CD4-positive, CD25-positive, alpha-beta regulatory T cell (primary cell): ENCODE measurements around the gene LRRIQ4. TPM values are rescaled to one million over a fixed set of nuclear protein-coding genes. Genes with fewer than 3 reads are reported as not detected.

Experiments used
- ATAC-seq, 2 donors: fragments of 150-1000 bp; cut with Tn5 transposase; one replicate each; pipeline ENCODE4 v1.10.0; 2021; ENCODE audit warnings: low read depth in 2 of 2, moderate number of reproducible peaks in 2 of 2, moderate library complexity in 1 of 2
- DNase-seq, 3 donors: peaks; one replicate each; pipeline versions ENCODE4 v3.0.0 to v3.0.0-alpha.2; 2012 to 2022; ENCODE audit warnings: mixed read lengths in 1 of 3
- H3K27ac ChIP-seq: one replicate; pipeline ENCODE4 v1.7.0; 2013; ENCODE audit warnings: mild to moderate bottlenecking, low read length; ENCODE audit not compliant: insufficient read depth, poor library complexity, severe bottlenecking
- H3K27me3 ChIP-seq: one replicate; pipeline ENCODE4 v1.7.0; 2013; ENCODE audit warnings: low read length; ENCODE audit not compliant: control insufficient read depth, insufficient read depth
- H3K36me3 ChIP-seq: one replicate; pipeline ENCODE4 v1.7.0; 2013; ENCODE audit warnings: mild to moderate bottlenecking, low read length, moderate library complexity; ENCODE audit not compliant: control insufficient read depth, insufficient read depth
- H3K4me1 ChIP-seq: 2 replicates; pipeline ENCODE4 v1.7.0; 2013; ENCODE audit warnings: mild to moderate bottlenecking, low read length; ENCODE audit not compliant: insufficient read depth, control insufficient read depth, poor library complexity, severe bottlenecking
- H3K4me3 ChIP-seq: one replicate; pipeline ENCODE4 v1.7.0; 2013; ENCODE audit warnings: low read depth, mild to moderate bottlenecking, low read length, moderate library complexity
- H3K9me3 ChIP-seq, 2 experiments: 1 replicate in 1 of 2; 2 replicates in 1 of 2; pipeline ENCODE4 v1.7.0; 2013; ENCODE audit warnings: low read length in 2 of 2, mild to moderate bottlenecking in 1 of 2, moderate library complexity in 1 of 2; ENCODE audit not compliant: control insufficient read depth in 2 of 2
- H3K27ac Mint-ChIP-seq, 3 donors: one replicate each; pipeline ENCODE4 v1.8.0; 2020 to 2022; ENCODE audit warnings: mild to moderate bottlenecking in 3 of 3, mixed read lengths in 3 of 3, moderate library complexity in 2 of 3
- H3K27me3 Mint-ChIP-seq: one replicate; pipeline ENCODE4 v1.8.0; 2022; ENCODE audit warnings: mild to moderate bottlenecking, mixed read lengths
- H3K36me3 Mint-ChIP-seq: one replicate; pipeline ENCODE4 v1.8.0; 2020; ENCODE audit warnings: mixed read lengths
- H3K4me1 Mint-ChIP-seq, 4 donors: one replicate each; pipeline ENCODE4 v1.8.0; 2020 to 2022; ENCODE audit warnings: mixed read lengths in 4 of 4, mild to moderate bottlenecking in 1 of 4
- H3K4me3 Mint-ChIP-seq, 4 donors: one replicate each; pipeline ENCODE4 v1.8.0; 2020 to 2022; ENCODE audit warnings: mild to moderate bottlenecking in 4 of 4, mixed read lengths in 4 of 4, moderate library complexity in 3 of 4
- H3K9me3 Mint-ChIP-seq, 7 donors: one replicate each; pipeline ENCODE4 v1.8.0; 2020 to 2022; ENCODE audit warnings: mixed read lengths in 7 of 7, mild to moderate bottlenecking in 3 of 7, moderate library complexity in 2 of 7
- polyA plus RNA-seq, 4 donors: library from polyadenylated mRNA; unstranded; fragments of 300-500 nt; fragmentation: Illumina TruSeq; gene quantifications; one replicate each; pipeline ENCODE4 v1.2.3, GENCODE V29; 2021
- total RNA-seq: library from RNA; stranded (reverse); gene quantifications from one replicate; pipeline ENCODE4 v1.2.3, GENCODE V29; 2022

LRRIQ4 gene
- total and polyA plus RNA-seq, 5 donors from 2014 or later, result not detected

DNA sequence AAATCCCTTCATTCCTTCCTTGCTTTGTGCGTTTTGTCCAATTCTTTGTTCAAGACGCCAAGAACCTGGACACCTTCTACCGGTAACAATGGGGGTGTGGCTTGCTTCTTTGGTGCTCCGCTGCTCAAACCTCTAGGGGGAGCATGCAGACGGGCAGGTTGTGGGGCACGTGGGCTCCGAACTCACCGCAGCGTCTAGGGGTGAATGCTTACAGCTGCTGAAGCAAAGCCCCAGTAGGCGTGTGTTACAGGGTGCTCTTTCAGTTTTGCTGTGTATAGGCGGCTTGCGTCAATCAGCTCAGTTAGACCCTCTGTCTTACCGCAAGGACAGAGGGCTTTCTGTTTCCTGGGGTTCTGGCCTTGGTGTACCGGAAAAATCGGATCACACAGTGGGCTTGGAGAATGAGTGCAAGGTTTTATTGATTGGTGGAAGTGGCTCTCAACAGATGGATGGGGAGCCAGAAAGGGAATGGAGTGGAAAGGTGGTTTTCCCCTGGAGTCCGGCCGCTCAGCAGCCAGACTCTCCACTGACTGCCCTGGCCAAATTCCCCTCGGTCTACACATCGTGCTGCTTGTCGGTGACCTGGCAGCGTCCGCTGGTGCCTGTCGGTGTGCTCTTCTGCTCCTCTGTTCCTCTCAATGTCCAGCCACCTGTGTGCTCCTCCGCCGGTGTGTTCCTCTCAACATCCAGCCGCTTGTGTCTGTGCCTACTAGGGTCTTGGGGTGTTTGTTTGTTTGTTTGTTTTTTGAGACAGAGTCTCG, 1.3 kb downstream of the LRRIQ4 start:
- Histone ChIP-seq H3K27ac (no peak overlapping the region), H3K4me1 (peaks cover 27% of the 10 kb centered on the region), H3K4me3 (peak overlapping the region; percentile 80), H3K9me3 (peaks cover 12 to 14% of the 10 kb centered on the region in 2 experiments), H3K36me3 (no peaks in the 10 kb centered on the region), H3K27me3 (peaks cover 8% of the 10 kb centered on the region)
- peak overlapping the region; percentile 62 to 79 (median 70) for H3K27ac Mint-ChIP-seq
- peaks cover 52% of the 10 kb centered on the region for H3K27me3 Mint-ChIP-seq
- H3K36me3 Mint-ChIP-seq, result no peaks in the 10 kb centered on the region
- peak overlapping the region; percentile 86 to 93 (median 87) for H3K4me3 Mint-ChIP-seq
- H3K4me1 Mint-ChIP-seq, result peaks cover 12 to 29% (median 14%) of the 10 kb centered on the region in 4 donors
- DNase-seq (peak; percentile 58 to 91 (median 75)), ATAC-seq (peak; percentile 85 to 87)
- peaks cover 0 to 14% (median 6%) of the 10 kb centered on the region in 7 donors for H3K9me3 Mint-ChIP-seq

- H3K27ac Mint-ChIP-seq, result no peak overlapping the region
Observed at GRCh38 chr3:169815590-169816150, 3.0 kb downstream of the LRRIQ4 start.

DNA sequence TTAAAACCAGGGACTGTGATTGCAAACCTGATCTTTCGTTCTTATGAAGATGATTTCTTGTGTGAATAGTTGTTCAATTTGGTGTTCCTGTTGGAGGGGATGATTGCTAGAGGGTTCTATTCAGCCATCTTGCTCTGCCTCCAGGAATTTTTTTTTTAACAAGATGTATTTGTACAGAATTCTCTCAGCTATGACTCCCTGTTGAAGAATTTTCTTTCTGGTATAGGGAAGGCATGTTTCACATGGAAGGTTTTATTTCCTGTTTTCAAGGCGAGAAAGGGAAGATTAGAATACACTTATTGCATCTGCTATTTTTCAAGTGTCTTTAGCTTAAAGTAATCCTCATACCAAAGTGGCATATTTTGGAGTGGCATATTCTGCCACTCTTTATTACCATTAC, 5.6 kb downstream of the LRRIQ4 start:
- no peak overlapping the region for H3K4me3 Mint-ChIP-seq
- ATAC-seq, result no peak
- H3K27me3 Mint-ChIP-seq, result peaks cover 50% of the 10 kb centered on the region

More at GRCh38 chr3:169815590-169816150, 3.0 kb downstream of the LRRIQ4 start:
- H3K27me3 ChIP-seq, result peaks cover 8% of the 10 kb centered on the region
- H3K27me3 Mint-ChIP-seq, result peaks cover 61% of the 10 kb centered on the region
- no peaks in the 10 kb centered on the region for H3K36me3 Mint-ChIP-seq
- peaks cover 12 to 14% of the 10 kb centered on the region in 2 experiments for H3K9me3 ChIP-seq
- no peak overlapping the region for H3K4me3 Mint-ChIP-seq
- peaks cover 10 to 26% (median 13%) of the 10 kb centered on the region in 4 donors for H3K4me1 Mint-ChIP-seq
- H3K4me1 ChIP-seq, result peaks cover 27% of the 10 kb centered on the region
- H3K4me3 ChIP-seq, result no peak overlapping the region
- DNase-seq (peak in 1 of 3 donors; percentile 20), ATAC-seq (no peak)
- H3K36me3 ChIP-seq, result no peaks in the 10 kb centered on the region
- H3K27ac ChIP-seq, result no peak overlapping the region
- peaks cover 0 to 14% (median 8%) of the 10 kb centered on the region in 7 donors for H3K9me3 Mint-ChIP-seq

GRCh38 chr3:169822091-169822490, 9.4 kb downstream of the LRRIQ4 start:
- ATAC-seq (no peak), DNase-seq (no peak)
- H3K36me3 Mint-ChIP-seq, result no peaks in the 10 kb centered on the region
- H3K4me3 ChIP-seq, result no peak overlapping the region
- peaks cover 11% of the 10 kb centered on the region for H3K27me3 ChIP-seq
- no peaks in the 10 kb centered on the region for H3K36me3 ChIP-seq
- H3K27ac Mint-ChIP-seq, result no peak overlapping the region
- H3K27ac ChIP-seq, result no peak overlapping the region
- no peak overlapping the region for H3K4me3 Mint-ChIP-seq
- H3K4me1 ChIP-seq, result no peaks in the 10 kb centered on the region
- no peaks in the 10 kb centered on the region for H3K4me1 Mint-ChIP-seq
- H3K9me3 ChIP-seq, result no peaks in the 10 kb centered on the region
- H3K9me3 Mint-ChIP-seq, result peaks cover 0 to 6% (median 0%) of the 10 kb centered on the region in 7 donors
- peaks cover 33% of the 10 kb centered on the region for H3K27me3 Mint-ChIP-seq

More for the DNA sequence above, 5.6 kb downstream of the LRRIQ4 start:
- DNase-seq, result no peak
- no peaks in the 10 kb centered on the region for H3K36me3 Mint-ChIP-seq
- Histone ChIP-seq H3K4me1 (peaks cover 8% of the 10 kb centered on the region), H3K27me3 (peaks cover 8% of the 10 kb centered on the region), H3K4me3 (no peak overlapping the region), H3K36me3 (no peaks in the 10 kb centered on the region), H3K27ac (no peak overlapping the region), H3K9me3 (peaks cover 12 to 14% of the 10 kb centered on the region in 2 experiments)
- H3K4me1 Mint-ChIP-seq, result peaks cover 4 to 10% (median 5%) of the 10 kb centered on the region in 4 donors
- H3K9me3 Mint-ChIP-seq, result peaks cover 0 to 14% (median 8%) of the 10 kb centered on the region in 7 donors
- H3K27ac Mint-ChIP-seq, result no peak overlapping the region

- no peak overlapping the region for H3K4me3 ChIP-seq
- ATAC-seq (no peak), DNase-seq (no peak)
- no peaks in the 10 kb centered on the region for H3K4me1 ChIP-seq
- no peak overlapping the region for H3K27ac ChIP-seq
- Mint-ChIP-seq H3K4me1 (no peaks in the 10 kb centered on the region), H3K27ac (no peak overlapping the region), H3K36me3 (no peaks in the 10 kb centered on the region), H3K4me3 (no peak overlapping the region), H3K27me3 (peaks cover 28% of the 10 kb centered on the region), H3K9me3 (peaks cover 0 to 2% (median 0%) of the 10 kb centered on the region in 7 donors)
- H3K9me3 ChIP-seq, result no peaks in the 10 kb centered on the region
- H3K36me3 ChIP-seq, result no peaks in the 10 kb centered on the region
- peaks cover 9% of the 10 kb centered on the region for H3K27me3 ChIP-seq
Observed at GRCh38 chr3:169822540-169822939, 9.9 kb downstream of the LRRIQ4 start.

DNA sequence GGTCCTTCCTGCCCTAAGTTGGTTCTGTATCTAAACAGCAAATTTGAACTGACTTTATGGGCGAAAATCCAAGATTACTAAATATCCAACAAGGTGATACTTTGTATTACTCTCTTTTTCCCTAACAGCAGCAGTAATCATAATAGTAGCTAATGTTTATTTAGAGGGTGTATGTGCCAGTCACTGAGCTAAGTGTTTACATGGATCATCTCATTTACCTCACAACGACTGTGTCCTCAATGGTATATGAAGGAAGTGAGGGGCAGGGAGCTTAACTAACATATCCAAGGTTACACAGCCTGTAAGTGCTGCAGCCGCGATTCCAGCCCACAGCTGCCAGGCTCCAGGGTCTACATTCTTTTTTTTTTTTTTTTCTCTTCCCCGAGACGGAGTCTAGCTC, 10.3 kb downstream of the LRRIQ4 start:
- ATAC-seq (no peak), DNase-seq (no peak)
- no peaks in the 10 kb centered on the region for H3K36me3 Mint-ChIP-seq
- no peak overlapping the region for H3K4me3 Mint-ChIP-seq
- Histone ChIP-seq H3K4me1 (no peaks in the 10 kb centered on the region), H3K4me3 (no peak overlapping the region), H3K9me3 (no peaks in the 10 kb centered on the region), H3K36me3 (no peaks in the 10 kb centered on the region), H3K27me3 (peaks cover 6% of the 10 kb centered on the region), H3K27ac (no peak overlapping the region)
- H3K27me3 Mint-ChIP-seq, result peaks cover 26% of the 10 kb centered on the region
- peaks cover 0 to 2% (median 0%) of the 10 kb centered on the region in 7 donors for H3K9me3 Mint-ChIP-seq
- H3K27ac Mint-ChIP-seq, result no peak overlapping the region
- H3K4me1 Mint-ChIP-seq, result no peaks in the 10 kb centered on the region

DNA sequence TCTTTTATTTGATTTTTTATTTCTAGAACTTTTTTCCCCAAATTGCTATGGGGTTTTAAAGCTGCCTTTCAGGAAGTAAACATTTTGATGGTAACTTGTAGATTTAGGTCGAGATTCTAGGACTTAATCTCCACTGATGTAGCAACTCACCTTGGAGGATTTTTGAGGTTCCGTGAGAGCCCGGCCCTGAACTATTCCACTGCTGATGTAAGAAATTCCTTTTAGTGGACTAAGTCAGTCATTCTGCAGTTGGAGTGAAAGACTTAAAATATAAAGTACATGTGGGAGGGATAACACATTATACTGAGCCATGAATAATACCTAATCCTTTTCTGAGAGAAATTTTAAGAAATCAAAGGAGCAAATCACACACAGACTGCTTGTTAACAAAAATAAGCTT, 12.6 kb downstream of the LRRIQ4 start:
- Mint-ChIP-seq H3K27me3 (peaks cover 13% of the 10 kb centered on the region), H3K36me3 (no peaks in the 10 kb centered on the region), H3K4me3 (no peak overlapping the region), H3K4me1 (peaks cover 0 to 2% (median under 1%) of the 10 kb centered on the region in 4 donors), H3K27ac (no peak overlapping the region), H3K9me3 (no peaks in the 10 kb centered on the region)
- H3K27ac ChIP-seq, result no peak overlapping the region
- no peaks in the 10 kb centered on the region for H3K4me1 ChIP-seq
- peaks cover 3% of the 10 kb centered on the region for H3K27me3 ChIP-seq
- no peak overlapping the region for H3K4me3 ChIP-seq
- no peak for ATAC-seq
- H3K9me3 ChIP-seq, result no peaks in the 10 kb centered on the region
- H3K36me3 ChIP-seq, result no peaks in the 10 kb centered on the region
- no peak for DNase-seq
